ENCODE results near the gene AAMDC.
"Not testable (repeated sequence)": the region's sequence is repeated elsewhere in the genome, so short reads cannot be mapped to it uniquely, and the experiment has no call there.

The AAMDC gene

GRCh38 chr11:77843700-77844099 lies 22.8 kb downstream of the AAMDC start:
- DNase-seq; H3K4me3 Mint-ChIP-seq; H3K4me1 Mint-ChIP-seq; H3K27ac Mint-ChIP-seq; ATAC-seq (replicated peaks); H3K27me3 Mint-ChIP-seq: not testable (repeated sequence)
- Mint-ChIP-seq H3K36me3 (peaks cover 26 to 51% of the 10 kb centered on the region in 2 donors), H3K9me3 (peaks cover 8 to 16% of the 10 kb centered on the region in 2 donors)

- peaks cover 0 to 6% of the 10 kb centered on the region in 2 donors for H3K4me1 Mint-ChIP-seq
- no peaks in the 10 kb centered on the region for H3K27me3 Mint-ChIP-seq
- H3K36me3 Mint-ChIP-seq: peaks cover 45 to 56% of the 10 kb centered on the region in 2 donors
- H3K27ac Mint-ChIP-seq: no peak overlapping the region
- H3K4me3 Mint-ChIP-seq: no peak overlapping the region
- ATAC-seq (replicated peaks): no peak
- peaks cover 9 to 13% of the 10 kb centered on the region in 2 donors for H3K9me3 Mint-ChIP-seq
- DNase-seq: no peak
Measured at GRCh38 chr11:77851503-77851902, 30.6 kb downstream of the AAMDC start.

GRCh38 chr11:77854838-77855237 lies 33.9 kb downstream of the AAMDC start:
- no peak overlapping the region for H3K27ac Mint-ChIP-seq
- H3K36me3 Mint-ChIP-seq: peaks cover 48 to 54% of the 10 kb centered on the region in 2 donors
- no peak for ATAC-seq (replicated peaks)
- H3K9me3 Mint-ChIP-seq: peaks cover 13 to 15% of the 10 kb centered on the region in 2 donors
- H3K4me3 Mint-ChIP-seq: no peak overlapping the region
- no peaks in the 10 kb centered on the region for H3K4me1 Mint-ChIP-seq
- H3K27me3 Mint-ChIP-seq: no peaks in the 10 kb centered on the region
- no peak for DNase-seq

- not testable (repeated sequence) for H3K4me1 Mint-ChIP-seq; H3K4me3 Mint-ChIP-seq; DNase-seq; H3K27ac Mint-ChIP-seq; ATAC-seq (replicated peaks); H3K27me3 Mint-ChIP-seq
- Mint-ChIP-seq H3K9me3 (peaks cover 13 to 15% of the 10 kb centered on the region in 2 donors), H3K36me3 (peaks cover 38 to 42% of the 10 kb centered on the region in 2 donors)
Measured at GRCh38 chr11:77857906-77858457, 37.0 kb downstream of the AAMDC start.

GRCh38 chr11:77861444-77861843 lies 40.5 kb downstream of the AAMDC start:
- peaks cover 9 to 15% of the 10 kb centered on the region in 2 donors for H3K36me3 Mint-ChIP-seq
- DNase-seq; H3K27ac Mint-ChIP-seq; H3K27me3 Mint-ChIP-seq; ATAC-seq (replicated peaks); H3K4me3 Mint-ChIP-seq; H3K9me3 Mint-ChIP-seq; H3K4me1 Mint-ChIP-seq: not testable (repeated sequence)

- no peak overlapping the region for H3K4me3 Mint-ChIP-seq
- no peak overlapping the region for H3K27ac Mint-ChIP-seq
- no peak for DNase-seq
- H3K36me3 Mint-ChIP-seq: peaks cover 14 to 20% of the 10 kb centered on the region in 2 donors
- no peak for ATAC-seq (replicated peaks)
- H3K4me1 Mint-ChIP-seq: no peaks in the 10 kb centered on the region
- no peaks in the 10 kb centered on the region for H3K9me3 Mint-ChIP-seq
- H3K27me3 Mint-ChIP-seq: no peaks in the 10 kb centered on the region
Measured at GRCh38 chr11:77865805-77866204, 44.9 kb downstream of the AAMDC start.

GRCh38 chr11:77866336-77866735 lies 45.4 kb downstream of the AAMDC start:
- DNase-seq (no peak), ATAC-seq (replicated peaks) (no peak)
- Mint-ChIP-seq H3K27ac (no peak overlapping the region), H3K36me3 (peaks cover 15 to 20% of the 10 kb centered on the region in 2 donors), H3K4me1 (no peaks in the 10 kb centered on the region), H3K4me3 (no peak overlapping the region), H3K9me3 (no peaks in the 10 kb centered on the region), H3K27me3 (no peaks in the 10 kb centered on the region)

- Mint-ChIP-seq H3K27ac (no peak overlapping the region), H3K9me3 (no peaks in the 10 kb centered on the region), H3K36me3 (peaks cover 19 to 24% of the 10 kb centered on the region in 2 donors), H3K27me3 (no peaks in the 10 kb centered on the region), H3K4me3 (no peak overlapping the region), H3K4me1 (no peaks in the 10 kb centered on the region)
- ATAC-seq (replicated peaks) (no peak), DNase-seq (no peak)
Measured at GRCh38 chr11:77868744-77869143, 47.8 kb downstream of the AAMDC start.

- DNase-seq (no peak), ATAC-seq (replicated peaks) (no peak)
- Mint-ChIP-seq H3K27ac (no peak overlapping the region), H3K4me1 (no peaks in the 10 kb centered on the region), H3K27me3 (no peaks in the 10 kb centered on the region), H3K9me3 (no peaks in the 10 kb centered on the region), H3K4me3 (no peak overlapping the region), H3K36me3 (peaks cover 27 to 35% of the 10 kb centered on the region in 2 donors)
Measured at GRCh38 chr11:77871855-77872254, 50.9 kb downstream of the AAMDC start.

GRCh38 chr11:77873345-77873744 lies 52.4 kb downstream of the AAMDC start:
- no peaks in the 10 kb centered on the region for H3K9me3 Mint-ChIP-seq
- H3K36me3 Mint-ChIP-seq: peaks cover 24 to 31% of the 10 kb centered on the region in 2 donors
- DNase-seq: no peak
- no peak for ATAC-seq (replicated peaks)
- no peaks in the 10 kb centered on the region for H3K27me3 Mint-ChIP-seq
- H3K27ac Mint-ChIP-seq: no peak overlapping the region
- H3K4me3 Mint-ChIP-seq: no peak overlapping the region
- no peaks in the 10 kb centered on the region for H3K4me1 Mint-ChIP-seq

GRCh38 chr11:77874206-77874605 lies 53.3 kb downstream of the AAMDC start:
- peaks cover 22 to 32% of the 10 kb centered on the region in 2 donors for H3K36me3 Mint-ChIP-seq
- peaks cover 0 to 2% of the 10 kb centered on the region in 2 donors for H3K4me1 Mint-ChIP-seq
- no peak for ATAC-seq (replicated peaks)
- no peak overlapping the region for H3K27ac Mint-ChIP-seq
- no peaks in the 10 kb centered on the region for H3K9me3 Mint-ChIP-seq
- no peaks in the 10 kb centered on the region for H3K27me3 Mint-ChIP-seq
- no peak for DNase-seq
- H3K4me3 Mint-ChIP-seq: no peak overlapping the region

GRCh38 chr11:77876045-77876444 lies 55.1 kb downstream of the AAMDC start:
- Mint-ChIP-seq H3K9me3 (no peaks in the 10 kb centered on the region), H3K36me3 (peaks cover 26 to 43% of the 10 kb centered on the region in 2 donors), H3K4me1 (peaks cover 7 to 17% of the 10 kb centered on the region in 2 donors), H3K27ac (no peak overlapping the region), H3K27me3 (no peaks in the 10 kb centered on the region), H3K4me3 (no peak overlapping the region)
- no peak for DNase-seq
- ATAC-seq (replicated peaks): no peak

GRCh38 chr11:77878247-77878646 lies 57.3 kb downstream of the AAMDC start:
- not testable (repeated sequence) for DNase-seq; H3K27ac Mint-ChIP-seq; H3K4me3 Mint-ChIP-seq; H3K27me3 Mint-ChIP-seq; ATAC-seq (replicated peaks); H3K9me3 Mint-ChIP-seq
- peaks cover 23 to 47% of the 10 kb centered on the region in 2 donors for H3K36me3 Mint-ChIP-seq
- H3K4me1 Mint-ChIP-seq: peaks cover 7 to 17% of the 10 kb centered on the region in 2 donors

- Mint-ChIP-seq H3K4me3 (no peak overlapping the region), H3K9me3 (no peaks in the 10 kb centered on the region), H3K36me3 (peaks cover 27 to 56% of the 10 kb centered on the region in 2 donors), H3K4me1 (peaks cover 7 to 17% of the 10 kb centered on the region in 2 donors), H3K27ac (peak overlapping the region; percentile 37), H3K27me3 (no peaks in the 10 kb centered on the region)
- DNase-seq (no peak), ATAC-seq (replicated peaks) (peak; percentile 62 to 71)
Measured at GRCh38 chr11:77879218-77879617, 58.3 kb downstream of the AAMDC start.

GRCh38 chr11:77882396-77882795 lies 61.5 kb downstream of the AAMDC start:
- Mint-ChIP-seq H3K4me3 (no peak overlapping the region), H3K36me3 (peaks cover 38 to 73% of the 10 kb centered on the region in 2 donors)
- ATAC-seq (replicated peaks): no peak

More at GRCh38 chr11:77882396-77882795, 61.5 kb downstream of the AAMDC start:
- no peaks in the 10 kb centered on the region for H3K9me3 Mint-ChIP-seq
- H3K27me3 Mint-ChIP-seq: no peaks in the 10 kb centered on the region
- no peak for DNase-seq
- H3K27ac Mint-ChIP-seq: no peak overlapping the region
- H3K4me1 Mint-ChIP-seq: peaks cover 7 to 17% of the 10 kb centered on the region in 2 donors
